Activated T-cell treated with anti-CD3 and anti-CD28 coated beads for 48 hours (primary cell): ENCODE measurements around the gene STAB2.

ENCODE experiments used
- DNase-seq: peaks from one replicate; pipeline ENCODE4 v3.0.0-alpha.2; 2020; ENCODE audit warnings: low read depth

Gene STAB2

GRCh38 chr12:103580026-103580425 is 7.0 kb upstream of the STAB2 start:
- DNase-seq: no peak

- DNase-seq: no peak
Measured at GRCh38 chr12:103583008-103583407, 4.1 kb upstream of the STAB2 start.

- no peak for DNase-seq
Measured at GRCh38 chr12:103586132-103586531, 941 bp upstream of the STAB2 start.

GRCh38 chr12:103588680-103589079 is 1.6 kb downstream of the STAB2 start:
- DNase-seq: no peak

GRCh38 chr12:103589517-103589916 is 2.4 kb downstream of the STAB2 start:
- no peak for DNase-seq

GRCh38 chr12:103590271-103590670 is 3.2 kb downstream of the STAB2 start:
- DNase-seq: no peak

- no peak for DNase-seq
Measured at GRCh38 chr12:103596981-103597380, 9.9 kb downstream of the STAB2 start.

GRCh38 chr12:103599274-103599673 is 12.2 kb downstream of the STAB2 start:
- DNase-seq: no peak

- no peak for DNase-seq
Measured at GRCh38 chr12:103600967-103601728, 14.1 kb downstream of the STAB2 start.

- no peak for DNase-seq
Measured at GRCh38 chr12:103620395-103620794, 33.3 kb downstream of the STAB2 start.

GRCh38 chr12:103623716-103624115 is 36.6 kb downstream of the STAB2 start:
- no peak for DNase-seq

GRCh38 chr12:103626498-103626897 is 39.4 kb downstream of the STAB2 start:
- no peak for DNase-seq

- DNase-seq: no peak
Measured at GRCh38 chr12:103627189-103627855, 40.2 kb downstream of the STAB2 start.

GRCh38 chr12:103632554-103633216 is 45.6 kb downstream of the STAB2 start:
- DNase-seq: peak; percentile 64

- DNase-seq: no peak
Measured at GRCh38 chr12:103634732-103635131, 47.7 kb downstream of the STAB2 start.

GRCh38 chr12:103635419-103635818 is 48.3 kb downstream of the STAB2 start:
- DNase-seq: no peak

- DNase-seq: no peak
Measured at GRCh38 chr12:103637021-103637420, 49.9 kb downstream of the STAB2 start.

- no peak for DNase-seq
Measured at GRCh38 chr12:103637429-103637828, 50.4 kb downstream of the STAB2 start.

GRCh38 chr12:103639983-103640382 is 52.9 kb downstream of the STAB2 start:
- no peak for DNase-seq

- DNase-seq: no peak
Measured at GRCh38 chr12:103640410-103640809, 53.3 kb downstream of the STAB2 start.

GRCh38 chr12:103640831-103641230 is 53.8 kb downstream of the STAB2 start:
- no peak for DNase-seq

GRCh38 chr12:103642240-103642864 is 55.3 kb downstream of the STAB2 start:
- no peak for DNase-seq

GRCh38 chr12:103645202-103645601 is 58.1 kb downstream of the STAB2 start:
- no peak for DNase-seq
